Dermis blood vessel endothelial cell (primary cell): ENCODE measurements around the gene RRP1B. TPM values are rescaled to one million over a fixed set of nuclear protein-coding genes. Genes with fewer than 3 reads are reported as not detected.
A peak's percentile ranks its signal among the peaks of the same experiment; 100 is the strongest.
"Not testable (repeated sequence)": the region's sequence is repeated elsewhere in the genome, so short reads cannot be mapped to it uniquely, and the experiment has no call there.

ENCODE experiments used
- DNase-seq: peaks from one replicate; pipeline ENCODE4 v3.0.0; 2010
- total RNA-seq: library from RNA; depleted of rRNA; stranded (reverse); fragments of >200 nt; gene quantifications from 2 replicates; pipeline ENCODE4 v1.2.3, GENCODE V29; 2014

The RRP1B gene
- total RNA-seq, 1 donor from 2014 or later = 36.1 TPM

GRCh38 chr21:43669828-43670605, 10.7 kb downstream of the RRP1B start:
- no peak for DNase-seq

- DNase-seq = no peak
Observed at GRCh38 chr21:43675871-43676270, 16.5 kb downstream of the RRP1B start.

GRCh38 chr21:43676391-43676790, 17.0 kb downstream of the RRP1B start:
- DNase-seq = no peak

- DNase-seq = no peak
Observed at GRCh38 chr21:43679951-43680350, 20.6 kb downstream of the RRP1B start.

- DNase-seq = not testable (repeated sequence)
Observed at GRCh38 chr21:43680421-43680820, 21.1 kb downstream of the RRP1B start.

GRCh38 chr21:43681650-43682049, 22.3 kb downstream of the RRP1B start:
- DNase-seq = no peak

- peak; percentile 78 for DNase-seq
Observed at GRCh38 chr21:43684424-43684823, 25.1 kb downstream of the RRP1B start.

- no peak for DNase-seq
Observed at GRCh38 chr21:43686811-43687565, 27.6 kb downstream of the RRP1B start.

- no peak for DNase-seq
Observed at GRCh38 chr21:43687566-43688399, 28.4 kb downstream of the RRP1B start.

GRCh38 chr21:43688906-43689305, 29.5 kb downstream of the RRP1B start:
- DNase-seq = no peak

GRCh38 chr21:43689556-43690337, 30.4 kb downstream of the RRP1B start:
- no peak for DNase-seq

- DNase-seq = no peak
Observed at GRCh38 chr21:43690346-43690745, 31.0 kb downstream of the RRP1B start.

- DNase-seq = no peak
Observed at GRCh38 chr21:43691086-43691795, 31.9 kb downstream of the RRP1B start.

- DNase-seq = no peak
Observed at GRCh38 chr21:43691801-43692200, 32.4 kb downstream of the RRP1B start.

- no peak for DNase-seq
Observed at GRCh38 chr21:43692949-43693348, 33.6 kb downstream of the RRP1B start.

GRCh38 chr21:43693981-43694380, 34.6 kb downstream of the RRP1B start:
- DNase-seq = no peak

GRCh38 chr21:43694437-43695079, 35.2 kb downstream of the RRP1B start:
- no peak for DNase-seq

- DNase-seq = no peak
Observed at GRCh38 chr21:43696214-43696613, 36.9 kb downstream of the RRP1B start.

GRCh38 chr21:43697758-43698643, 38.6 kb downstream of the RRP1B start:
- no peak for DNase-seq

- DNase-seq = not testable (repeated sequence)
Observed at GRCh38 chr21:43699492-43699777, 40.1 kb downstream of the RRP1B start.
